Renal cortex interstitium (tissue), 11 donors: ENCODE measurements around the gene ABCC4. TPM values are rescaled to one million over a fixed set of nuclear protein-coding genes. Genes with fewer than 3 reads are reported as not detected.
A peak's percentile ranks its signal among the peaks of the same experiment; 100 is the strongest.

Experiments used
- DNase-seq, 11 donors: peaks; one replicate each; pipeline ENCODE4 v3.0.0-alpha.2; 2013; ENCODE audit warnings: low read depth in 9 of 11, low spot score in 4 of 11; ENCODE audit errors: extremely low read depth in 1 of 11
- polyA plus RNA-seq, 3 donors: library from polyadenylated mRNA; unstranded; fragments of 120-200 nt; gene quantifications; one replicate each; pipeline ENCODE4 v1.2.1, GENCODE V29; 2013; ENCODE audit not compliant: insufficient read length in 3 of 3

The ABCC4 gene
- polyA plus RNA-seq, 3 donors, result 17.5 to 25.1 (median 22.7) TPM

DNA sequence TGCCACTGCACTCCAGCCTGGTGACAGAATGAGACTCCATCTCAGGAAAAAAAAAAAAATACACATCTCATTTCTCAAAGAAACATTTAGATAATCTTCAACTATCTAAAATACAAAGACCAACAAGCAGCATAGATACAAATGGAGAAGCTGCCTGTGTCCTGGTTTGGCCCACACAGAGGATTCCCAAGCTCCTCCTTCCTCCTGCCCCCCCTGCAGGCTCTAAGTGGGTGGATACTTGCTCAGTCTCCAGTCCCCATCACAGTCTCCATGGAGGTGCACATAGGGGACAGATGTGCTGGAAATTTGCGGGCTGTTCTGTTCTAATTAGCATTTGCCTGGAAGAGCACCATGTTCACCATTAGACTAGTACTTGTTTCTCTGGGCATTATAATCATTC, 59.9 kb downstream of the ABCC4 start:
- DNase-seq, result no peak

DNA sequence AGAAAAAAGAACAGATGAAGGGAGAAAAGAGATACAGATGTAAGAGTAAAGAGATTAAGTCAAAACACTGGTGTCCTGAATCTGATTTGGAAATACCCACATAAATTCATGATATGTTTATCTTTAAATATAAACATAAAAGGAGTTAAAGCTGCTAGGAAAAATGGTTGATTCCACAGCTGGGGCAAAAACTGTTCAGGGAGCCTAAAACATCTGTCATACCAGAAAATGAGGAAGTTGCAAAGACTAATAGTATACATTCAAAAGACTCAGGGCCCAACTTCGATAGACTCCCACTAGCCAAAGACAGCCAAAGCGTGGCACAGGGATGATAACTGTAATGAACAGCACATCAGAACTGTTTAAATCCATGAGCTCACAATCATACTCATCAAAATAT, 62.0 kb downstream of the ABCC4 start:
- DNase-seq, result no peak

DNA sequence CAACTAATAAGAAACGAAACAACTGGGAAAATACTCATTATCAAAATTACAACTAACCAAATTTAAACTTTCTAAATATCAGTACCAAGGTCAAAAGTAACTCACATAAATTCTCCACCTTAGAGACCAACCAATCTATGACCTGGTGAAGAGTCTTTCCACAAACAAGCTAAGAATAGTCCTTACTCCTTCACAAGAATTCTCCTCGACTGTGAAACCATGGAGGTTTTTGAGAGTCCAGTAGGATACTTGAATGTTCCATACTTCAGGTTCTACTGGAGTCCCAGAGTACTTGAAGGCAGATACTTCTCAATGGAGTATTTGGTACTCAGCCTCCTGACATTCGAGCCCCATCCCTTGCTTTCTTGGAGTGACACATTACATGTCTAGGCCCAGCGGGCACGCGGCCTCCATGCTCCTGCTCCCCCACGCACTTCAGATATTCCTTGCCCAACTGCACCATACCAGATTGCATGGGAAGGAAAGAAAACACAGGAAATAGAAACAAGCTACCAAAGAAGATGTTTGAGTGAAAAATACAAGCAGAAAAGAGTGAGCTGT, 63.9 kb downstream of the ABCC4 start:
- DNase-seq, result no peak

DNA sequence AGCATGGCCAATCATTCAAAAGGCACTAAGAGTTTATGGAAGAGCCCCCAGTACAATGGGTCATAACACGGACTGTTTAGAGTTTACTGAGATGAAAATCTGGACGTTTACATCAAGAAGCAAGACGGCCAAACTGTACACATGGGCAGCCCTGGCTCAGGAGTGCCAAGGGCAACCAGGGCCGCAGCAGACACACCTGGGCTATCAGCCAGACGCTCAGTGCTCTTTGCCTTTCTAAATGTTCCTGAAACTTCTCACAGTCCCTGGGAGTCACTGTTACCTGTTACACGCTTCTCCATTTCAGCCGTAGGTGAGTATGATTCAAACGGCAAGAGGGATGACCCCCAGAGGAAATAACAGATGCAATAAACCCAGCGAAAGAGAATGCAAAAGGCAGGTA, 64.5 kb downstream of the ABCC4 start:
- DNase-seq, result no peak

DNA sequence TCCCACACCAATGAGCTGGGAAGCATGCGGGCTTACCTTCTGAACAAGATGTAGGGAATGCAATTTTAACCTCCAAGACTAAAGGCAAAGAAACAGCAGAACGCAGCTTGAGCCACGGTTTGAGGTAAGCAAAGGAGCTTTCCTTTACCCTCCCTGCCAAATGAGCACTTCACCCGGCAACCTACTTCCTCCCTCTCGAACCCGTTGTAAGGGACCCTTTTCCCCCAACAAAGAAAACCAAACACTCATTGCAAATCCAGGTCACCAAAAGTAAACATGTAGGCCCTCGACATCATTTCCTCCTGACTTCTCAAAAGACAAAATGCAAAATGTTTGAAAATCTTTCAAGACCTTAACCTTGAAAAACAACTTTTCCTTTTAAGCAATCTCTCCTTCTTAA, 65.3 kb downstream of the ABCC4 start:
- DNase-seq, result no peak

DNA sequence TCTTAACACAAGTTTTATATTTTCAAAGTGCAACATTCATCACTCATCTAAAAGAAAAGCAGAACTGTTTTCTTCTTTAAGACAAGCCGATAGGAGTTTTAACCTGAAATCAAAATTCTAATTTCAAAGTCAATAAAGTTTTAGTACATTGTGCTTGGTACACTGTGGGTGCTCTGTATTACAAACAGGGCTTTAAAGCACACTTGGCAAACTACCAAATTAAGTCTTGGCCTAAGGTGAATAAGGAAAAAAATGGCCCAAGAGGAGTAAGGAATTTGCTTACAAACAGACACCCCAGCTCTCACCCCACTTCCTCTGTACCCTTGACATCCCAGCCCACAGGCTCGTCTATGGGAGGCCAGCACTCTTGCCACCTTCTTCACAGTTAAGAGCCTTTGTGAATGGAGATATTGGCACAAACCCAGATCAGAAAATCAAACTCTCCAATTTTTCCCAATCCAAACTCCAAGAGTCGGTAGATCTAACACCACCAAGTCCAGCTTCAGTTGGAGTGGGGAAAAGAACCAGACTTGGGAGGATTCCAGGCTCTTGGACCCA, 66.0 kb downstream of the ABCC4 start:
- no peak for DNase-seq

DNA sequence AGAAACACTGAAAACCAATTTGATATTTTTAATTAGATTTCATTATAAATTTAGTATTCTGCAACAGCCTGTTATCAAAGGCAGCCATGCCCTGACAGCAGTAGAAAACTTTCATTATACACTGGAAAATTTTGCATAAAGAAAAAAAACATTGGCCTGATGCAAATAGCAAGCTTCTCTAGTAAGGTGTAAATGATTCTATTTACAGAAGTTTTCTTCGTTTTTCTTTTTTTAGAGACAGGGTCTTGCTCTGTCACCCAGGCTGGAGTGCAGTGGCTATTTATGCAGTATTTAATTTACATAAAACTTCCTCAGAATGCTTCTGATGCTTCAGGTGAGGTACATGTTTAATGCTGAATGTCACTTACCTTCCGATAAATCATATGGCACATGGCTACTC, 67.0 kb downstream of the ABCC4 start:
- DNase-seq, result no peak

DNA sequence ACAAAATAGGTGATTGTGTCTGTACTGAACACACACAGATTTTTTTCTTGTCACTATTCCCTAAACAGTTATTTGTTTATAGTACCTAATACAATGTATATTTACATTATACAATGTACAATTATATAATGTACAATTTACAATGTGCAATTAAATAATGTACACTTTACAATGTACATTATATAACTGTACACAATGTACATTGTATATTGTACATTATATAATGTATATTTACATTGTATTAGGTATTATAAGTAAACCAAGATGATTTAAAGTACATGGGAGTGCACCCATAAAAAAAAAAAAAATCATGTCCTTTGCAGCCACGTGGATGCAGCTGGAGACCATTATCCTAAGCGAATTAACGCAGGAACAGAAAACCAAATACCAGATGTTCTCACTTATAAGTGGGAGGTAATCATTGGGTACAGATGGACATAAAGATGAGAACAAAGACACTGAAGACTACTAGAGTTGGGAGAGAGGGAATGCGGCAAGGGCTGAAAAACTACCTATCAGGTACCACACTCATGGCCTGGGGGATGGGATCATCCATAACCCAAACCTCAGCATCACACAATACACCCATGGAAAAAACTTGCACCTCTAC, 68.1 kb downstream of the ABCC4 start:
- no peak for DNase-seq

DNA sequence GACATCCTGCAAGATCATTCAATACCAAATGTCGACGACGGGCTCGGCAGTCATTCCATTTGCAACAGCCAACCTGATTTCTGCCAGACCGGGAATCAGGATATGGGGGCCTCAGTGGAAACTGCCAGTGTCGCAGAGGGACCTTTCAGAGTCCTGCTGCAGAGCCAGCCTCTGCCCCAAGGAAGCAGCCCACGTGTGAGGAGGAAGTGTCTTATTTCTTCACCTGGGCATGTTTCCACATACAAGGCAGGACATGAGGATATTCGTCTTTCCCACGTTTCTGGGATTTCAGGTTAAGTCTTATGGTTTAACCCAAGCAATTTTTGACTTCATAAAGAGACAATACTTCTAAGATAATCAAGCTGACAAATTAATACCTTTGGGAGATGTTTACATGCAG, 69.9 kb downstream of the ABCC4 start:
- DNase-seq, result no peak

DNA sequence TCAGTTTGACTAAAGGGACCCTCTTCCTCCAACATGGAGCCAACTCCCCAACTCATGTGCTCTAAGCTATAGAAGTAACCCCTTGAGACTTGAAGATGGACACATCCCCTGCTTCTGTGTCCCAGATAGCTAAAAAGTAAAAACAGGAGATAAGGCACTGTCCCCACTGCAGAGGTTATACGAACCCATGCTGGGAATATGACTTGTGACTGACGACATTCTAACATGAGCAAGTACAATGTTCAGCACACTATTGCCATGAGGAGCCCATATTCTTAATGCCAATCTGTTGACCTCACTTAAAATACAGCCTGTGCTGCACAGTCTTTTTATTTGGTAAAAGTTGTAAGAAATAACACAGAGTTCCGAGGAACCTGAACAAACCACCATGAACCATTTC, 71.4 kb downstream of the ABCC4 start:
- DNase-seq, result no peak

DNA sequence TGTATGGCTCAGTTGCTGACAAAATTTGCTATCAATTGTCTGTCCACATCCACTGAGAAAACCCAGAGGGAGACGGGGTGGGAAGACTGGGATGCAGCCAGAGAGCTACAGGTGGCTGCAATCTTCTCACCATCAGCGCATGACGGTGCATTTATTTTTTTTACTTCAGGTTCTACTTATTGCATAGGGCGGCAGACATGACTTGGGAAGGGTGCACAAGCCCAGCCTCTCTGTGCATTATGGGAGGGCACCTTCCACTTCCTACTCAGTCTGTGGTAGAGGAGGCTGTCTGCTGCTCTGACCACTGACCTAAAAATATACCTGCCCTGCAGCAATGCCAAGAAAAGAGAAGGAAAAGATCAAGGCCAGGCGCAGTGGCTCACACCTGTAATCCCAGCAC, 73.1 kb downstream of the ABCC4 start:
- no peak for DNase-seq

DNA sequence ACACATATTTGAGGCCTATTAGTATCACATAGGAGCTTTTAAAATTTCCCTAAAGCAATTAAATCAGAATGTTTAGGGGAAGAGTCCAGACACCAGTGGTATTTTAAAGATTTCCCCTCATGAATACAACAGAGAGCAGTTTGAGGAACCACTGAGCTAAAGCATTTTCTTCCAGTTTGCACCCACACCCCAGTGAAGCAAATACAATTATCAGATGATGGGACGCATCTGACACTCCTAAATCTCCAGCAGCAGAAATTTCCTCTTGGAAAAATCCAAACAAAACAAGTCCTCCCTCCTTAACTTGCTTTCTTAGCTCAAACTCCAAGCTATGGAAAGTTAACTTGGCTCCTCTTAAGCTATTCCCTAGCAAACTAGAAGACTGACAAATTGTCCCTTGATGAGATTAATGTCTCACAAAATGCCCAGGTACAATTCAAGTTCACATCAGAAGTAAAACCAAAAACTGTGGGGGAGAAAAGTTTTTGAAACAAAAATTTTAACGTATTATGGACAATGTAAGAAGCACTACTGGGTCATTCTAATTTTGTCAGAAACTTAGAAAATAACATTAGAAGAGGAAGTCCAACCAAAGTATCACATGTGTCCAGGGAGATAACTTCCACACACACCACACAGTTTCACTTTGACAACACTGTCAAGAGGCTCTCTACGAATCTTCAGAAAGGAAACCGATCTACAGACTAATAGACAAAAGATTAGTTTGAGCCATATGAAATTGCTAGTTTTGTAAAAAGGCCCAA, 74.1 kb downstream of the ABCC4 start:
- peak in 5 of 11 donors; percentile 28 to 67 (median 50) for DNase-seq

DNA sequence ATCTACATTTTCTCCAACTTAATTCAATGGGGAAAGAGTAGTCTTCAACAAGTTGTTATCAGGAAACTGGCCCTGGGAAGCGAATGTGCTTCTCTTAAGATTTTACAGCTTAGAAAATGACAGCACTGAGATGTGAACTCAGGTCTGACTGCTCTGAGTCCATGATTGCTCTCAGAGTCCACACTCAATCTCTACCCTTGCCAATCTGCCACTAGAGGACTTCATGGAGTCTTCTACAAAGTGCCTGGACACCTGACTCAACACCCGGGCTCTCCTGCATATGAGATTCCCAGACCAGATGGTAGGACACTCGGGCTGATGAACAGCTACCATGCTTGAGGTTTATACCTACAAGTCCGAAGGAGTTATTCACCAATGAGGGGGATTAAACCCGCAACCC, 74.8 kb downstream of the ABCC4 start:
- DNase-seq, result no peak

DNA sequence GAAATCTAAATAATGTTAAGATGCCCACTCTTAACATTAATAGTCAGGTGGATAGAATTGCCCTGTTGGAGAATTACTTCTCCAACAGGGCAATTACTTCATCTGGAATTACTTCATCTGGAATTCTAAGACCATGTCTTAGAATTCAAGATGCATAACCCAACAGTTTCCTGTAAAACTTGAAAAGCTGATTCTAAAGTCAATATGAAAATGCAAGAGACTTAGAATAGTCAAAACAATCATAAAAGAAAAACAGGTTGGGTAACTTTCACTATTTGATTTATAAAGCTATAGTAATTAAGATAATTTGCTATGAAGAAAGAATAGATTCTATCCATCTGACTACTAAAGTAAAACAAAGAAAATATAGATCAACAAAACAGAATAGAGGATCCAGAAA, 75.2 kb downstream of the ABCC4 start:
- DNase-seq, result no peak

DNA sequence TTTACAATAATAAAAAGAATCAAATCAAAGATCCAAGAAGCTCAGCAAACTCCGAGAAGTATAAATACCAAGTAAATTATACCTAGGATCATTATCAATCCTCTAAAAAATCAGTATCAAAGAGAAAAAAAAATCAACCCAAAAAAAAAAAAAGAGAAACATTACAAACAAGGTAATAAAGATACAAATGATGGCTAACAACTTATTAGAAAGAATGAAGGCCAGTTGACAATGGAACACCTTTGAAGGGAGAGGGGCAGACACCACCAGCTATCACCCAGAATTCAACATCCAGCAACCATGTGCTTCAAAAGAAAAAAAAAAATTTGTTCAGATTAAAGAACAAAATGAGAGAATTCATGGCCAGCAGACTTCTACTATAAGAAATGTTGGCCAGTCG, 77.2 kb downstream of the ABCC4 start:
- DNase-seq, result no peak

DNA sequence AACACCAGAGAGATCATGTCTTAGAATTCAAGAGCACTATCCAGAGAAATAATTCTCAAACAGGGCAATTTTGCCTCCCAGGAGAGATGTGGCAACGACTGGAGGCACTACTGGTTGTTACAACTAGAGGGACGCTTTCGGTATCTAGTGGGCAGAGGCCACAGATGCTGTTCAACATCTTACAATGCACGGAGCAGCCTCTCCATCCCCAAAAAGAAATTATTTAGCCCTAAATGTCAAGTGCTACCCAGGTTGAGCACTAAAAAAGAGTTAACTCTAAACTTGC, 78.6 kb downstream of the ABCC4 start:
- no peak for DNase-seq

DNA sequence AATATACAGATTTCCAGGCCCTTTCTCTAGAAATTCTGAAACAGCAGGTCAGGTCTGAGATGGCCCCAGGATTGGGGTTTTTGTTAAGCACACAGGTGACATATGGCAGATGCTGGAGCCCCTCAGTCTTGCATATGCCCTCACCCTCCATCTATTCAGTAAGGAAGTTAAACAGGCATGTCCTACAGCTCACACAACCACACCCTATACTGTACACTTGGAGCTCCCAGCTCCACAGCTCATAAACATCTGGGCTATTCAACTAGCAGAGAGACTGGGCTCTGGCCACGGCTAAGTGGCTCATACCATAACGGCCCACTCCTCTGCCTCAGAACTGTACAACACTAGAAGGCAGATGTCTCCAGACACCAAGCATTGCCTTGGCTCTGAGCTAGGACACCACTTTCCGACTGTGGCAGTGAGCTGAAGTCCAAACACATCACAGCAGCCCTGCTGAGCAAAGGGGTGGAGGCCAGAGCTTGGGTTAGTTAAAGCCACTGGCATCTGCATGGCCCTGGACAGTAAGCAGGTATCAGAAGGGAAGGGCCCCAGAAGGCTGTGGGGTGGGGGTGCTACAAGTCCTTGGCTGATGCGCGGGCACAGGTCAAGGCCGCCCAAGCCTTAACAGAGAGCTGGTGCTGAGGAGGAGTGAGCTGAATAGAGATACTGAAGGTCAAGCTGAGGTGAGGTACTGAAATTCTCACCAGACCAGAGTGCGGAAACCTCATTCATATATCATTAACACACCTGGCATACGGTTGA, 79.1 kb downstream of the ABCC4 start:
- no peak for DNase-seq

DNA sequence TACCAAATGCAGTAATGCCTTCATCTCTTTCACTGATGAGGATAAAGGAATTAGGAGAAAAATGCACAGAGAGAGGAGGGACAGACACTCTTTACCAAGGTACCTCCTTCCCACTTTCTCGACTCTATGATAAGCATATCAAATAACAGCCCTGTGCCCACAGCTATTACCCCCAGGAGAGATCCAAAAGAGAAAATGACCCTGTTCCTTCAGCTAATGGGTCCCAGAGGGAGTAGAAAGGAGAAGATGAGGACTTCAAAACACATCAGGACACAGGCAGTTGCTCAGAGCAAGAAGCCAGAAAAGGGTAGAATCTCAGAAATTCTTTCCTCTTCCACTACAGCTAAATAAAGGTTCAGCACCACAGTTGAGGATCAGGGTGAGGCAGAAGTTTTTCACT, 80.6 kb downstream of the ABCC4 start:
- DNase-seq, result no peak

DNA sequence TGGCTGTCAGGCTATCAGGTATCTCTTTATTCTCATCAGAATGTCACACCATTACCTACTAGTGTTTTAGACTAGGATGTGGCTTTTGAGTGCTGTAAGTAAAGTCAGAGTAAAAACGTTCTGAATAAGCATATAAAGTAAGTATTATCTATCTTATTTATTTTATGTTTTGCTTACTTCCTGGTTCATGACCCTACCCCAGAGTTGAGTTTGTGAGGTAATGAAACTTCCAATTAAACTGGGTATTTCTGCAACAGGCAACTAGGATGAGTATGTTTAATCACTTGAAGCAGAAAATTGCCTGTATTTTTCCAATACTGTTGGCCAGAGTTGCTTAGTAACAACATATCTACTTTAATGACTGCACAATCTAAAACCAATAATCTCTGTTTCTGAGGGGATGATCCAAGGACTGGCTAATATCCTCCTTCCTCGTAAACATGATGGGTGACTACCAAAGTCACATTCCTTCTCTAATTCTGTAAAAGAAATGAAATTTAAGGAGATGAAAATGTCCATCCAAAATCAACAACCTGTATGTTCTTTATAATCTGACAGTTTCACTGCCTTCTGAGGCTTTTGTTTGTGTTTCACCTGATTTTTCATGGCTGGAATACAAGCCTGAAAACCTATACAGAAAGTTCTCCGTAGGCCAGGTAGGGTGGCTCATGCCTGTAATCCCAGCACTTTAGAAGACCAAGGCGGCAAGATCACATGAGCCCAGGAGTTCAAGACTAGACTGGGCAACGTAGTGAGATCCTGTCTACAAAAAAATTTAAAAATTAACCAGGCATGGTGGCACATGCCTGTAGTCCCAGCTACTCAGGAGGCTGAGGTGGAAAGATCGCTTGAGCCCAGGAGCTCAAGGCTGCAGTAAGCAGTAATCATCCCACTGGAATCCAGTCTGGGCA, 83.1 kb downstream of the ABCC4 start:
- no peak for DNase-seq
